AG20443 (cell line): ENCODE results near the gene ACOT4.
"Not testable (repeated sequence)": the region's sequence is repeated elsewhere in the genome, so short reads cannot be mapped to it uniquely, and the experiment has no call there.

Experiments used
- DNase-seq: peaks from one replicate; pipeline ENCODE4 v3.0.0; 2012; ENCODE audit warnings: low spot score, mixed read lengths

The ACOT4 gene

GRCh38 chr14:73577214-73577613, 14.5 kb upstream of the ACOT4 start:
- DNase-seq: not testable (repeated sequence)

GRCh38 chr14:73582102-73582979, 9.3 kb upstream of the ACOT4 start:
- not testable (repeated sequence) for DNase-seq

- no peak for DNase-seq
Observed at GRCh38 chr14:73588695-73589094, 3.0 kb upstream of the ACOT4 start.

- no peak for DNase-seq
Observed at GRCh38 chr14:73589116-73589515, 2.6 kb upstream of the ACOT4 start.

GRCh38 chr14:73590673-73591004, 1.0 kb upstream of the ACOT4 start:
- not testable (repeated sequence) for DNase-seq

- DNase-seq: no peak
Observed at GRCh38 chr14:73594491-73594890, 2.8 kb downstream of the ACOT4 start.

- DNase-seq: no peak
Observed at GRCh38 chr14:73599499-73599898, 7.8 kb downstream of the ACOT4 start.

- DNase-seq: no peak
Observed at GRCh38 chr14:73602994-73603393, 11.3 kb downstream of the ACOT4 start.

- DNase-seq: no peak
Observed at GRCh38 chr14:73606271-73606670, 14.6 kb downstream of the ACOT4 start.

GRCh38 chr14:73607241-73607640, 15.6 kb downstream of the ACOT4 start:
- no peak for DNase-seq

GRCh38 chr14:73610687-73611086, 19.0 kb downstream of the ACOT4 start:
- DNase-seq: no peak

GRCh38 chr14:73612339-73613045, 20.8 kb downstream of the ACOT4 start, which contains the start of gene ACOT6:
Gene ACOT6, plus strand, starts transcription at chr14:73612517. Its CDS starts 55 bp downstream, at chr14:73612572.
- DNase-seq: peak; percentile 86

GRCh38 chr14:73613046-73613383, 21.3 kb downstream of the ACOT4 start:
- no peak for DNase-seq

GRCh38 chr14:73613419-73613963, 21.8 kb downstream of the ACOT4 start:
- no peak for DNase-seq

GRCh38 chr14:73616831-73617230, 25.2 kb downstream of the ACOT4 start:
- no peak for DNase-seq

GRCh38 chr14:73619524-73619923, 27.9 kb downstream of the ACOT4 start:
- DNase-seq: no peak

- DNase-seq: no peak
Observed at GRCh38 chr14:73620268-73620667, 28.6 kb downstream of the ACOT4 start.

GRCh38 chr14:73623504-73624054, 31.9 kb downstream of the ACOT4 start:
- DNase-seq: no peak

- no peak for DNase-seq
Observed at GRCh38 chr14:73625706-73626105, 34.0 kb downstream of the ACOT4 start.

- DNase-seq: no peak
Observed at GRCh38 chr14:73627151-73627558, 35.5 kb downstream of the ACOT4 start.

GRCh38 chr14:73630009-73630780, 38.5 kb downstream of the ACOT4 start:
- no peak for DNase-seq
